ENCODE measurements around the gene CHST1.

DNA sequence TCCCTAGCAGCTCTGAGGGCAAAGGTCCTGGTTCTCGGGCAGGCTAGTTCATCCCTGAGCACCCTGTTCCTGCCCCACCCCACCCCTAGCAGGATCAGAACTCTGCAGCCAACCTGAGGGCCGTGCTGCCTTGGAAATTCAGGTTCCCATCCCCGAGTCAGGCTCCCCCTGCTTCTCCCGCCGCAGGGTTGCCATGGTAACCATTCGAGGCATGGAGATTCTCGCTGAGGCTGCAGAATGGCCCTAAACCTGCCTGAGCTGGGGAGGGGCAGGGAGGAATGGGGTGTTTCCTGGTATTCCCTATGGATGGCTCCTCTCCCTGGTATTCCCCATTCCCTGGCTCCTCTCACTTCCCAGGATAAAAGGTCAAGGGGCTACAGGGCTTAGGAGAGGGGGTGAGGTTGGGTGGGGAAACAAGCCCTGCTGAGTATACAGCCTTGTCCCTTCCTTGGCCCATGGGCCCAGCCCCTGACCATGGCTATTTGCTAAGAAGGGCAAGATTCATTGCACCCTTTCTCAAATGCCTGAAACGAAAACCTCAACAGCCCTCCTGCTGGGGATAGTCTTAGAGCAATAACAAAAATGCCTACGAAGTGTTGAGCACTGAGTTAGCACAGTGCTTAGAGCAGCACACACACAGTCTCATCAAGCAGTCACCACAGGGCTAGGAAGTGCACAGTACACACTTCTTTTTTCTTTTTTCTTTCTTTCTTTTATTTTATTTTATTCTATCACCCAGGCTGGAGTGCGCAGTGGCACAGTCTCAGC, 58.7 kb downstream of the CHST1 start:
- no peak for TF ChIP-seq POLR2A (IDR thresholded peaks at IDR 0.05)
- TF ChIP-seq, protein P1, sequence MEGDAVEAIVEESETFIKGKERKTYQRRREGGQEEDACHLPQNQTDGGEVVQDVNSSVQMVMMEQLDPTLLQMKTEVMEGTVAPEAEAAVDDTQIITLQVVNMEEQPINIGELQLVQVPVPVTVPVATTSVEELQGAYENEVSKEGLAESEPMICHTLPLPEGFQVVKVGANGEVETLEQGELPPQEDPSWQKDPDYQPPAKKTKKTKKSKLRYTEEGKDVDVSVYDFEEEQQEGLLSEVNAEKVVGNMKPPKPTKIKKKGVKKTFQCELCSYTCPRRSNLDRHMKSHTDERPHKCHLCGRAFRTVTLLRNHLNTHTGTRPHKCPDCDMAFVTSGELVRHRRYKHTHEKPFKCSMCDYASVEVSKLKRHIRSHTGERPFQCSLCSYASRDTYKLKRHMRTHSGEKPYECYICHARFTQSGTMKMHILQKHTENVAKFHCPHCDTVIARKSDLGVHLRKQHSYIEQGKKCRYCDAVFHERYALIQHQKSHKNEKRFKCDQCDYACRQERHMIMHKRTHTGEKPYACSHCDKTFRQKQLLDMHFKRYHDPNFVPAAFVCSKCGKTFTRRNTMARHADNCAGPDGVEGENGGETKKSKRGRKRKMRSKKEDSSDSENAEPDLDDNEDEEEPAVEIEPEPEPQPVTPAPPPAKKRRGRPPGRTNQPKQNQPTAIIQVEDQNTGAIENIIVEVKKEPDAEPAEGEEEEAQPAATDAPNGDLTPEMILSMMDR (IDR thresholded peaks at IDR 0.05) = no peak
